ENCODE results near the gene ABCB9.
"Not testable (repeated sequence)": the region's sequence is repeated elsewhere in the genome, so short reads cannot be mapped to it uniquely, and the experiment has no call there.

ABCB9 gene

DNA sequence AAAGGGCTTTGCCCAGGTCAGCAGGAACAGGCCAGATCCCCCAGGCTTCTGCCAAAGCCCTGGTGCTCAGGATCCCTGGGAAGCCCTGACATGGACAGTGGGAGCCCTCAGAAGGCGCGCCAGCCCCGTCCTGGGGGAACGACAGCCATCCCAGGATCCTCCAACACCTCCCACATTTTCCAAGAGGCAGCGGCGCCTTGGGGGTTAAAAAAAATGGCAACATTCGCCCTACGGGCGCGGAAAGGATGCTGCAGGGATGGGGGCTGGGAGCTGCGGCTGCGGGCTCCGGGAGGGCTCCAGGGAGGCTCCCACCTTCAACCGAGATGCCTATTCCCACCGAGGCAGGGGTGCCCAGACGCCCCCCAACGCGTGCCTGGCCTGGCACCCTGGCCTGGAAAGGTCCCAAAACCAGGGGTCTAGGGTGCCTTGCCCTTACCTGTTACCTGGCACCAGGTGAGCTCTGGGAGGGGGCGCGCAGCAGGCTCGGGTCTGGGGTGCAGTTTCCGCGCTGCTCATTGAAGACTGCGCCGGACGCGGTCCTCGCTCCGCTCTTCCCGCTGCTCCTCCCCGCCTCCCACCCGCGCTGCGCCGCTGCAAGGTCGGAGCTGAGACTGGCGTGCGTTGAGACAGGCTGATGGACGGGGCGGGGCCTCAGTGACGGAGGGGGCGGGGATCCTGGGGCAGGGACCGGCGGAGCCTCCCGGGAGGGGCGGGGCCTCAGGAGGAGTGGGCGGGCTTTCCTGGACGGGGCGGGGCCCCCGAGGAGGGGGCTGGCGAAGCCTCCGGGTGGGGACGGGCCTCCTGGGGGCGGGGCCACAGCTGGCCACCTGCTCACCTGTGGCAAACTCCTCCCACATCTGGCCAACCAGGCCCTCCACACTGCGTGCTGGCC lies at the start of gene ABCB9:
Gene ABCB9, minus strand, starts transcription at position 613 of the 892 bp plus-strand sequence. CDS start 6,228 bp downstream, outside the sequence.
- DNase-seq: peak; percentile 93

DNA sequence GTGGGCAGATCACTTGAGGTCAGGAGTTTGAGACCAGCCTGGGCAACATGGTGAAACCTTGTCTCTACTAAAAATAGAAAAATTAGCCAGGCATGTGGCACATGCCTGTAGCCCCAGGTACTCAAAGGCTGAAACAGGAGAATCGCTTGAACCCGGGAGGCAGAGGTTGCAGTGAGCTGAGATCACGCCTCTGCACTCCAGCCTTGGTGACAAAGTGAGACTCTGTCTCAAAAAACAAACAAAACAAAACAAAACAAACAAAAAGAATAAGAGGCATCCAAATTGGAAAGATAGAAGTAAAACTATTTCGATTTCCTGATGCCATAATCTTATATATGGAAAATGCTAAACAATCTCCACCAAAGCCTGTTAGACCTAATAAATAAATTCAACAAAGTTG lies 48.2 kb upstream of the ABCB9 start:
- not testable (repeated sequence) for DNase-seq

DNA sequence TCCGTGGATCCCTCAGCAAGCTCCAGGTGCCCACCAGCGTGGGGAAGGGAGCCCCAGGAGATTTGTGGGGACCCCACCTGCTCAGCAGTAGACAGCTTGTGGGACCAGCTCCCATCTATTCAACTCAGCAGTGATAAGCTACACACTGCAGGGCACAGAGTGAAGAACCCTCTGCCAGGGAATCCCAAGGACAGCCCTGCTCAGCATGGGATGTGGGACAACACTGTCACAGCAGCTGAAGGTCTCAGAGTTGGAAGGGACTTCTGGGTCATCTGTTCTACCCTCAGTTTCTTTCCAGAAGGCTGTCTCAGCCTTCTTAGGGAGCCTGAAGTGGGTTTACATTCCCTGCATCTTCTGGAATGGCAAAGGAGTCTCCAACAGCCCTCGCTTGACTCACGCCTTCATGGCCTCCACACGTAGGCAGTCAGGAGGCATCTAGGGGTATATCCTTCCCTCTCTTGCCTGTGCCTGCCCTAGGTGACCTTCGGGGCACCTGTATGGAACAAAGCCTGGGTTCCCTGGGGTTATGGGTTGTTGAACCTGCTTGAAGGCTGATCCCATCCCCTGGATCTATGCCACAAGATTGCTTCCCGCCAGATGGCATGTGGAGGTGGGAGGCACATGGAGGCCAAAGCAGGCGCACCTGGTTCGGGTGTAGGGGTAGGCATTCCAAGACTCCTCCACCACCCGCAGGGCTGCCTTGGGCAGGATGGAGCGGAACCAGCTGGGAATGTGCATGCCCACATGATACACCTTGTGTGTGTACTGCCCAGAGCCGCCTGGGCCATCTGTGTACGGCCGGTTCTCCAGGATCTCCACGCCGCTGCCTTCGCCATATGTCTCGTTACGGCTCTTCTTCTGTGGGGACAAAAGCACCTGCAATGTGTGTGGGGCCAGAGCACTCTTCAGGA lies 47.2 kb upstream of the ABCB9 start:
- DNase-seq: no peak

DNA sequence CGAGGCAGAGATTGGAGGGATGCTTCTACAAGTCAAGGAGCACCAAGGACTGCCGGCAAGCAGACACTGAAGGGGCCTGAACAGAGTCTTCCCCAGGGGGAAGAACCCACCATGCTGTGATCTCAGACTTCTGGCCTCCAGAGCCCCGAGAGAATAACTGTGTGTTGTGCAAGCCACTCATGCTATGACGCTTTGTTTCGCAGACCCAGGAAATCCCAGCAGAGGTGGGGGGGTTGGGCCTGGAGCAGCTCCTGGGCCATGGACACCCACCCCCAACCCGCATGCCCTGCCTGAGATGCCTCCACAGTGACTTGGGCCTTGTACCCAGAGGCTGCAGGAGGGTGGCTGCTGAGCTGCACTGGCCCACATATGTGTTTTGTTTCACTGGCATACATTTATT lies 45.4 kb upstream of the ABCB9 start:
- no peak for DNase-seq

DNA sequence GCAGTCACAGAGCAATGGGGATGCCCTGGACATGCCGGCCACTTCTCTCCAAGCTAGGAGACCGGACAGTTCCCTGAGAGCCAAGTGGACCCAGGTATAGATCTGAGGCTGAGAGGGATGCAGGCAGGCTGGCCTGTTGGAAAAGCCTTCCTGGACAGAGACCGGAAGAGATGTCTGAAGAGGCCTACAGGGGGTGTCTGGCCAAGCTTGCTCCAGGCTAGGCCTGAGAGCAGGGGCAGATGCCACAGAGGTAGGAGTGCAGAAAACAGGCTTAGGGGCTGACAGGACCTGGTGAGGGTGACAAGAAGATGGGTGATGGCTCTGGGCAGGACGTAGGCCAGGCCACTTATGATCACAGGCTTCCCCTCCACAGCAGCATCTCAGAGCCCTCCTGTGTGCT lies 44.4 kb upstream of the ABCB9 start:
- no peak for DNase-seq

DNA sequence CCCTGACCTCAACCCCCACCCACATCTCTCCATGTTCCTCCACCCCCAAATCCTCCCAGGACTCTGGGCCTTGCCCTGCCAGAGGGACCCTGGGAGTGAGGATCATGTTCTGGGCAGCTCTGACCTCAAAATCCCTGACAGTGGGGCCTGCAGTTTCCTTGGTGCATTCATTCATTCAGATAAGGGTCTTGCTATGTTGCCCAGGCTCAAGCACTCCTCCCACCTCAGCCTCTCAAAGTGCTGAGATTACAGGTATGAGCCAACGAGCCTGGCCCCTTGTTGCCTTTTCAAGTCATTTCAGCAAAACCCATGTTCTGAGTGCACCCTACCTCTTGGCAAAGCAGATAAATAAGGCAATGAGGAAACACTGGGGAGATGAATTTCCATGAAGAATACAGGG lies 43.8 kb upstream of the ABCB9 start:
- DNase-seq: no peak

DNA sequence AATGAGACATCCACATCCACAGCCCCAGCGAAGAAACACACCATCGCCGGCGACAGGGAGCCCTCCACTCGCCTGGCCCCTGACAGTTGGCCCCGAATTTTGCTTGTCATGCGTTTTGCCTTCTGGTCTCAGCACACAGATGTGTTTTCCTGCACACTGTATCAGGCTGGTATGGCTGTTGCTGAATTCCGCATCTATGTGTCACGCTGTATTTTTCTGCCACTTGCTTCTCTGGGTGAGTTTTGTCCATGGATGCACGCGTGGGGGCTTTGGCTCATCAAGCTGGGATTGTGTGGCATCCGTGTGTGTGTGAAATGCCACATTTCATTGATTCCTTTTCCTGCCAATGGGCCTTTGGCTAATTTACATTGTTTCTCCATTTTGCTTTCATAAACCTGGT lies 40.7 kb upstream of the ABCB9 start:
- DNase-seq: no peak

DNA sequence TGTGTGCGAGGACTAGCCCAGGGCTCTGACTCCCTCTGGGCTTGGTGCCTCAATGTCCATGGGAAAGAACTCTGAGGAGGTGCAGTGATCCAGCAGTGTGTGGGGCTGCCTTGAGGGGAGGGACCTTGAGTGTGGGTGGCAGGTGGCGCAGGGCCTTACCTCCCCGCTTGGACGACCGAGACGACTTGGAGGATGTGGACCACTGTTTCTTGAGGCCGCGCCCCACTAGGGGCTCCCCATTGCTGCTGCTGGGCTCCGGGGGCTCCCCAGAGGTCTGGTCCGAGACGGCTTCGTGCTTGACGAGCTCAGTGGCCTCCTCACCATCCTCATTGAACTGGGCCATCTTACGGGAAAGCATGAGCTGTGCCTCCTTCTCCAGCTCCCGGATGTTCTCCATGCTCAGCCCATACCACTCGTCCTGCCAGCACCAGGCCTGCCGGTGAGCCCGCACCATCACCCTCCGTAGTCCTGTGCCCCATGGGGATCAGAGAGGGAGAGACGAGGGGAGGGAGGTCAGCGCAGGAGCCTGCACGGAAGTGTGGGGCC lies 38.9 kb upstream of the ABCB9 start:
- DNase-seq: no peak

DNA sequence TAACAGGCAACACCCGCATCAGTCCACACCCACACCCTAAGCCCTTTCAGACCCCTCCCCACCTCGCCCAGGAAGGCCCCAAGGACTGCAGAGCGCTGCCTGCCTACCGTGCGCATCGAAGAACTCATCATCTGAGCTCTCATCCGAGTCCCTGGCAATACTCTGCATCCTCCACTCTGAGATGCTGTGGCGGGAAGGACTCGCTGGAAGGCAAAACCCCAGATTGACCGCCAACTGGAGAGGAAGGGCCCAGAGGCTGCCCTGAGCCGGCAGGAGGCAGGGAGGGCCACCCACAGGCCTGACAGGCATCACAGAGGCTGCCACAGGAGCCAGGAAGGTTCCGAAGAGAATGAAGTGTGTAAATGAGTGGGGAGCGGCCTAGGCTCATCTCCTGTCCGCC lies 38.0 kb upstream of the ABCB9 start:
- DNase-seq: no peak

DNA sequence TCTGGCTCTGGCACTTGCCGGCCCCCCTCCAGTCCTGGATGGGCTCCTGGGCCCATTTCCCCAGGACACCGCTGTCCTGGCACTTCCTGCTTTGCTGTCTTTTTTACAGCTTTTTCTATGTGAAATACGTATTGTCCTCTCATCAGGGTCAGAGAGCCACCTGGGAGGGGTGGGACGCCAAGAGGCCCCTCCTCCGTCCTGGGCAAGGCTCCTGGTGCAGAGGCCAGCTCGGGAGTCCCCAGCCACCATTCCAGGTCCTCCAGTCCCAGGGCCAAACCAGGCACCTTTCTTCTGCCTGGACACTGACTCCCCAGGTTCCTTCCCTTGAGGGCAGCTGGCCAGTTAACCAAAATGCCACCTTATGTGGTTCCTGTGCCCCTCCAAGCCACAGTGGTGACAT lies 37.0 kb upstream of the ABCB9 start:
- no peak for DNase-seq

DNA sequence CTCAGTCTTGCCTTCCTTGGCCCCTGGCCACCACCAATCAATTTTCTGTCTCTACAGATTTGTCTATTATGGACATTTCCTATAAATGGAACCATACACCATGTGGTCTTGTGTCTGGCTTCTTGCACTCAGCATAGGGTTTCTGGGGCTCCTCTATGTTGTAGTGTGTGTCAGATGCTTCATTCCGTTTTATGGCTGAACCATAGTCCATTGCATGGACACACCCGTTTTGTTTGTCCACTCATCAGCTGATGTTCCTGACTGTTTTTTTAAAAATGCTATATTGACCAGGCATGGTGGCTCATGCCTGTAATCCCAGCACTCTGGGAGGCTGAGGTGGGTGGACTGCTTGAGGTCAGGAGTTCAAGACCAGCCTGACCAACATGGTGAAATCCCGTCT lies 35.2 kb upstream of the ABCB9 start:
- DNase-seq: no peak

DNA sequence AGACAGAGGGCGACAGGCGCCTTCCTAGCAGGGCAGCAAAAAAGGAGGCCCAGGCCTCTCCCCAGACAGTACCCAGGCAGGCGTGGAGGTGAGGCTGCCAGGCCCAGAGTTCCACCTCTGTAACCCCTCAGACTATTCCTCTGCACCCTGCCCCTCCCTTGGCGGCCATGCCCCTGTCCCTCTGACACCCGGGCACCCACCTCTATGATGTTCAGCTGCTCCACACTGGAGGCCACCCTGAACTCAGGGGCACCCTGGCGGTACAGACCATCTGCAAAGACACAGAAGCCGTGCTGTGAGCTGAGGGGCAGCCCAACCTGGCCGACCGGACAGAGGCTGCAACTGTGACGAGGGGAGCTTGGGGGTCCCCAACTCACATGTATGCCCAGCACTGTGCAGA lies 34.3 kb upstream of the ABCB9 start:
- DNase-seq: peak; percentile 31

DNA sequence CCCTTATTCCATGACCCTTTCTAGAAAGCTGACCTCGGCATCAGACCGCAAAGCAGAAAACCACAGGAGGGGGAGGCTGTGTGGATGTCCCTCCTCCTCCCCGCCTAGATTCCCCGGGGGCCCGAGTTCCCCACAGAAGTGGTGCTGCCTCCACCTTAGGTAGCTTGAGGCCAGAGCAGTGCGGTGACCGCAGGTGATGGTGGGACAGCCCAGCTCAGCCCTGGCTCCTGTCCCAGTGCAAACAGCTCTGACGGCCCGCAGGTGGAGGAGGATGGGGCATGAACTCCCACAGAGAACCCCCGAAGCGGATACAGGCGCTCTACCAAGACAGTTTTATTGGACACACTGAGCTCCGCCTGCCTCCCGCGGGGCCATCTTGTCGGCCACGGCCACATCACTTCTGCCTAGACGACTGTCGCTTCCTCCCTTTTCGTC lies 33.7 kb upstream of the ABCB9 start:
- peak; percentile 13 for DNase-seq

DNA sequence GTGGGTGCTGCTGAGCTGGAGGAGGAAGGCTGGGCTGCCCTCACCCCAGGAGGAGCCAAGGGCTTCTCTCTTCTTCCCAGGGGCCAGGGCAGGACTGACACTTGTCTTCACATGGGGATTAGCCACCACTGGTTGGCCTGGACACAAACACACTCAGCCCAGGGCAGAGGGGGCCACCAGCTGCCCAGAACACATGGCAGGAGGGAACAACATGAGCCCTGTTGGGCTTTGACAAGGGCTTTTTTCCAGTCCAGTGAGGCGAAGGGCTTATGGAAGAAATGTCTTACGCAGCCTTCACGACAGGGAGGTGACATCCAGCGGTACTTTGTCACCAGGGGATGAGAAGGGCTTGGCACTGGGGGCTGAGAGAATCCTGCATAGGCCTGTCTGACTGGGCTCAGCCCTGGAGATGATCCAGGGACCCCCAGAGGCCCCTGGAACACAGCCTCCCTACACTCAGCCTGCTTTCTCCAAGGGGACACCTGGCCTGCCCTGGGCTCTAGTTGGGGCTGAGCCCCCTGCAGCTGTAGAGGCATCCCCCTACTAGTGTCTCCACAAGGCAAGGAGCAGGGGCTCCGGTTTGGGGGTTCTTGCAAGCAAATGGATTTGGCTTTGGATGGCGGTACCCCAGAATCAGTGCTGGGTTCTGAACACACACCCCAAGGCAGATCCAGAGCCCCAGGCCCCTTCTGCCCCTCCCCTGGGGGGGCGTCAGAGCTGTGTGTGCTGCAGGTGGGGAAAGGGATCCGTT lies 33.1 kb upstream of the ABCB9 start:
- peak; percentile 36 for DNase-seq

DNA sequence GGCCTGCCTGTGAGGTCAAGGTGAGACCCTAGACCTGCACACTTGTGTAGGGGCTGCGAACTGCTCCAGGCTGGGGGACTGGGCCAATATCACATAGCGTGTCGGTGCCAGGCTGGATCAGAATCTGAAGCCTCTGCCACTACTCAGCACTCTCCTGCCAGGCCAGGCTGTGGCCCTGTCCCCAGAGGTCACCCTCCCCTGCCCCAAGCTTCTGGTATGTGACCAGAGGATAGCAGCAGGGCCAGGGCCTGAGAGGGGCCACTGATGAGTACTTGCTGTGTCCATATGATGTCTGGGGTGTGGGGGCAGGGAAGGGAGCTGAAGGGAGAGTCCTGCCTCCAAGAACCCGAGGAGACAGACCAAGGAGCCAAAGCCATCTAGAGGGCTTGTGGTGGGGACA lies 32.1 kb upstream of the ABCB9 start:
- DNase-seq: no peak

DNA sequence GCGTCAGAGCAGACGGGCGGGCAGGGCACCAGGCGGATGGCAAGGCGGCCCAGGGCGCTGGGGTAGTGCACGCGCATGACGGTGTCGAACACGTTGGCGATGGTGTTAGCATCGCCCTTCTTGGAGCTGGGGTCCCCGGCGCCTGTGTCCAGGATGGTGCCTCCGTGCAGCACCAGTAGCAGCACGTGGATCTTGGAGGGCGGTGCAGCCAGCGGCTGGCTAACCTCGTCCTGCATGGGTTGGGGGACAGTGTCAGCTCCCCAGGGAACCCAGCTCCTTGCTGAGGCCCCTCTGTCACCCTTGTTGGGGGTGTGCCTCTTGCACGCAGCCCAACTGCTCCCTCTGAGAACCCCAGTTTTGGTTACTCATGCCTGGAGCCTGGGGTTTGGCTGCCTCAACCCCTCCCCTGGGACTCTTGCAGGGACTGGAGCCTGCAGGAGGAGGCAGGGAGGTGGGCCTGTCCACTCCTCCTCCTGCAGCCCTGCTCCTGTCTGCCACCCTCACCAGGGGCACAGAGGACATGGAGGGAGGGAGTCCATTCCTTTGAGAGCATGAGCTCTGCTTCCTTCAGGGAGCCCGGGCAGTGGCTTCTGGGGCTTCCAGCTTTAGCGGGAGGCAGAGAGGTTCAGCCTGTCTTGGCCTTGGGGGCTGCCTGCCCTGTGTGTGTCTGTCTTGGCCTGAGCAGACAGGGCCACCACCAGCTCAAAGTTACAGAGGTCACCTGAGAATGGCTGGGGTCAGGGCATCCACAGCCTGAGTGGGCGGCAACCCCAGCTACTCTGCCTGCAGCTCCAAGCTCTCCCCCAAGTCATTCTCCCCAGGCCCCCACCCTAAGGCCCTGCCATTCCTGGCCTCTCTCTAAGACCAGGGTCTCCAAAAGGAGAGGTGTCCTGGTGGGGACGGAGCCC lies 31.3 kb upstream of the ABCB9 start:
- DNase-seq: peak; percentile 8

DNA sequence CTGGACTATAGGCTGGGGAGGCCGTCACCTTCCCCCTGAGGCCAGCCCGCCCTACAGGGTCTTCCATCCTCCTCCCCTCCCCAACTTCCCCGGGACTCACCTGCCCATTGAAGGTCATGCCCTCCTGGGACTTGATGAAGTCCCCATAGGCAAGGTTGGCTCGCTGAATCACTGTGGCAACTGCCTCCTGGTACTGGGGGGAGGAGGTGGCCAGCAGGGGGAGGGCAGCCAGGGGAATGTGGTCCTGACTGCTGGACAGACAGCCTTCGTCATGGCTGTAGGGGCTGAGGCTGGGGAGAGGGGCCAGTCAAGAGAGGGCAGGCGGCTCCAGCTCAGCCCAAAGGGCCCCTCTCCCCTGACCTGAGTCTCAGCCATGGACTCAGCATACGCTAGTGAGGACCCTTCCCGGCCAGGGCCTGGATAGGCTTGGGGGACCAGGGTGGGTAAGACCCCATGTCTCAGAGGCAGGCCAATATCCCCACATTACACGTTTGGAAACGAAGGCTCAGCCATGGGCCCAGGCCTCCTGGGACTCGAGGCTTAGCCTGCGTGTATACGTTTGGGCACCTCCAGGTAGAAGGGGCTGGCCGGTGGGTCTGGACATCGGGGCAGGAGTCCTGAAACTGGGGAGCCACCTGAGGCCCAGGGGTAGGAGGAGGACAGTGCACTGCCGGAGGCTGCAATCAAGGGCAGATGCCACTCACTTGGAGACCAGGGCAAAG lies 30.5 kb upstream of the ABCB9 start:
- DNase-seq: peak; percentile 25

DNA sequence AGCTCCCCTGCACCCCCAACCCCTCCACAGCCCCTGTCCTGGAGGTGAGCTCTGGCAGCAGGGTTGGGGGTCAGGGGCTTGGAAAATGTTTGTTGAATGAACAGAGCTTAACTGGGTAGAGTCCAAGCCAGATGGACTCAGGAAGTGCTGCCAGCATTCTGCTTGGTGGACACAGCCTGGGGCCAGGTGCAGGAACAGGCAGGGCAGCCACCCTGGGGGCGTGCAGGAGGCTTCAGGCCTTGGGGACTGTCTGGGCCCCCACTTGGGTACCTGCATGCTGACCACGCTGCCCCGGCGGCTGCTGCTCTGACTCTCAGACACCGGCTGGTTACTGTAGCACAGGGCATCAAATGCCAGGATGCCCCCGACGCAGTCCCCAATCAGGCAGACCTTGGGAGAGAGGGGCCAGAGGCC lies 29.9 kb upstream of the ABCB9 start:
- peak; percentile 25 for DNase-seq

DNA sequence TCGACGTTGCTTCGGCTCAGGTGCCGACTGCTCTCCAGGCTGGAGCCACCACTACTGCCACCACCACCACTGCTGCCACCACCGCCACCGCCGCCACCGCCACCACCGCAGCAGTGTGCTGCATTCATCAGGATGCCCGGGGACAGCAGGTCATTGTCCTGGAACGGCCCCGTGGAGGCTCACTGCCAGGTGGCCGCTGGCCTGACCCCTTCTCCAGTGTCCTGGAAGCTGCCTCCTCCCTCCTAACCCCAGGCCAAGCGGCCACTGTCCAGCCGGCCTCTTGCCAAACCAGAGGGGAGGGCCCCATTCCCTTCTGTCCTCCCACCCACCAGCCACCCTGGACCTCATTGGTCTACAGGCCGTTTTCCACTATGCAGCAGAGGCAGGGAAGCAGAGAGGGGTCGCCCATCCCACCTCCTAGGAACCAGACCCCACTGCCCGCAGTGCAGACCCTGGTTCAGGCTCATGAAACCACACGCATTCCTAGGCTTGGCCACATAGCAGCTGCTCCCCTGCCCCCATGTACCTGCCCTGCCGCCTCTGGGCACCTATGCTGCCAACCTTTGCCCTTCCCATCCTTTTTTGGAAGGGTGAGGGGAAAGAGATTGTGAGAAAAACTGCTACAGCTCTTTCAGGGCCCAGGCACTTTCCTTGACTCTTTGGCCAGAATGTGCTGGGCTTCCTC lies 29.4 kb upstream of the ABCB9 start:
- DNase-seq: peak; percentile 17
